Measurements from ENCODE around the gene PREPL. TPM values are rescaled to one million over a fixed set of nuclear protein-coding genes. Genes with fewer than 3 reads are reported as not detected.
A peak's percentile ranks its signal among the peaks of the same experiment; 100 is the strongest.
"Not testable (repeated sequence)": the region's sequence is repeated elsewhere in the genome, so short reads cannot be mapped to it uniquely, and the experiment has no call there.

Gene PREPL
- total RNA-seq: 73.6 TPM

GRCh38 chr2:44361330-44362206 lies at the start of gene PREPL, which contains the start of gene CAMKMT:
Gene PREPL (minus strand): TSS chr2:44361494. CDS start chr2:44346342, 15,152 bp downstream.
Gene CAMKMT (plus strand): TSS chr2:44361947.
- Histone ChIP-seq H3K9ac (ENCODE audit: low read depth in 1 of 3, low read length in 3 of 3) (peak within 1 kb of the TSS; percentile 89 to 93 (median 92)), H3K36me3 (ENCODE audit: control insufficient read depth in 3 of 3, insufficient read depth in 3 of 3, low read length in 3 of 3) (no peaks in the 10 kb centered on the region), H3K27me3 (ENCODE audit: control insufficient read depth in 3 of 3, insufficient read depth in 3 of 3, low read length in 3 of 3) (no peaks in the 10 kb centered on the region), H3K4me1 (ENCODE audit: control insufficient read depth in 3 of 3, insufficient read depth in 3 of 3, low read length in 3 of 3) (peaks cover 27 to 30% (median 27%) of the 10 kb centered on the region in 3 donors), H3K27ac (ENCODE audit: low read depth, low read length) (peak within 1 kb of the TSS; percentile 91), H3K9me3 (ENCODE audit: control insufficient read depth in 3 of 3, low read length in 3 of 3) (no peaks in the 10 kb centered on the region), H3K4me3 (ENCODE audit: low read length in 3 of 3) (peak within 1 kb of the TSS; percentile 91 to 99 (median 94))

GRCh38 chr2:44398243-44398897 lies 37.1 kb upstream of the PREPL start:
- peak overlapping the region in 1 of 3 donors; percentile 48 for H3K4me3 ChIP-seq (ENCODE audit: low read length in 3 of 3)
- H3K9ac ChIP-seq (ENCODE audit: low read depth in 1 of 3, low read length in 3 of 3): no peak overlapping the region
- no peaks in the 10 kb centered on the region for H3K27me3 ChIP-seq (ENCODE audit: control insufficient read depth in 3 of 3, insufficient read depth in 3 of 3, low read length in 3 of 3)
- no peaks in the 10 kb centered on the region for H3K9me3 ChIP-seq (ENCODE audit: control insufficient read depth in 3 of 3, low read length in 3 of 3)
- no peaks in the 10 kb centered on the region for H3K4me1 ChIP-seq (ENCODE audit: control insufficient read depth in 3 of 3, insufficient read depth in 3 of 3, low read length in 3 of 3)
- H3K36me3 ChIP-seq (ENCODE audit: control insufficient read depth in 3 of 3, insufficient read depth in 3 of 3, low read length in 3 of 3): no peaks in the 10 kb centered on the region
- no peak overlapping the region for H3K27ac ChIP-seq (ENCODE audit: low read depth, low read length)

GRCh38 chr2:44397447-44398175 lies 36.3 kb upstream of the PREPL start:
- H3K36me3 ChIP-seq (ENCODE audit: control insufficient read depth in 3 of 3, insufficient read depth in 3 of 3, low read length in 3 of 3): no peaks in the 10 kb centered on the region
- peak overlapping the region in 1 of 3 donors; percentile 48 for H3K4me3 ChIP-seq (ENCODE audit: low read length in 3 of 3)
- H3K4me1 ChIP-seq (ENCODE audit: control insufficient read depth in 3 of 3, insufficient read depth in 3 of 3, low read length in 3 of 3): no peaks in the 10 kb centered on the region
- no peak overlapping the region for H3K27ac ChIP-seq (ENCODE audit: low read depth, low read length)
- H3K9me3 ChIP-seq (ENCODE audit: control insufficient read depth in 3 of 3, low read length in 3 of 3): no peaks in the 10 kb centered on the region
- H3K27me3 ChIP-seq (ENCODE audit: control insufficient read depth in 3 of 3, insufficient read depth in 3 of 3, low read length in 3 of 3): no peaks in the 10 kb centered on the region
- no peak overlapping the region for H3K9ac ChIP-seq (ENCODE audit: low read depth in 1 of 3, low read length in 3 of 3)

- H3K9ac ChIP-seq (ENCODE audit: low read depth in 1 of 3, low read length in 3 of 3): no peak overlapping the region
- no peaks in the 10 kb centered on the region for H3K36me3 ChIP-seq (ENCODE audit: control insufficient read depth in 3 of 3, insufficient read depth in 3 of 3, low read length in 3 of 3)
- no peak overlapping the region for H3K4me3 ChIP-seq (ENCODE audit: low read length in 3 of 3)
- H3K9me3 ChIP-seq (ENCODE audit: control insufficient read depth in 3 of 3, low read length in 3 of 3): no peaks in the 10 kb centered on the region
- no peaks in the 10 kb centered on the region for H3K27me3 ChIP-seq (ENCODE audit: control insufficient read depth in 3 of 3, insufficient read depth in 3 of 3, low read length in 3 of 3)
- no peaks in the 10 kb centered on the region for H3K4me1 ChIP-seq (ENCODE audit: control insufficient read depth in 3 of 3, insufficient read depth in 3 of 3, low read length in 3 of 3)
- H3K27ac ChIP-seq (ENCODE audit: low read depth, low read length): no peak overlapping the region
Observed at GRCh38 chr2:44392338-44392943, 31.1 kb upstream of the PREPL start.

GRCh38 chr2:44389895-44390294 lies 28.6 kb upstream of the PREPL start:
- Histone ChIP-seq H3K36me3 (ENCODE audit: control insufficient read depth in 3 of 3, insufficient read depth in 3 of 3, low read length in 3 of 3) (no peaks in the 10 kb centered on the region), H3K4me3 (ENCODE audit: low read length in 3 of 3) (no peak overlapping the region), H3K4me1 (ENCODE audit: control insufficient read depth in 3 of 3, insufficient read depth in 3 of 3, low read length in 3 of 3) (no peaks in the 10 kb centered on the region), H3K27me3 (ENCODE audit: control insufficient read depth in 3 of 3, insufficient read depth in 3 of 3, low read length in 3 of 3) (no peaks in the 10 kb centered on the region), H3K9me3 (ENCODE audit: control insufficient read depth in 3 of 3, low read length in 3 of 3) (no peaks in the 10 kb centered on the region), H3K27ac (ENCODE audit: low read depth, low read length) (no peak overlapping the region), H3K9ac (ENCODE audit: low read depth in 1 of 3, low read length in 3 of 3) (no peak overlapping the region)

- Histone ChIP-seq H3K9ac (ENCODE audit: low read depth in 1 of 3, low read length in 3 of 3) (no peak overlapping the region), H3K27ac (ENCODE audit: low read depth, low read length) (no peak overlapping the region), H3K36me3 (ENCODE audit: control insufficient read depth in 3 of 3, insufficient read depth in 3 of 3, low read length in 3 of 3) (no peaks in the 10 kb centered on the region), H3K4me1 (ENCODE audit: control insufficient read depth in 3 of 3, insufficient read depth in 3 of 3, low read length in 3 of 3) (no peaks in the 10 kb centered on the region), H3K27me3 (ENCODE audit: control insufficient read depth in 3 of 3, insufficient read depth in 3 of 3, low read length in 3 of 3) (no peaks in the 10 kb centered on the region), H3K9me3 (ENCODE audit: control insufficient read depth in 3 of 3, low read length in 3 of 3) (no peaks in the 10 kb centered on the region), H3K4me3 (ENCODE audit: low read length in 3 of 3) (no peak overlapping the region)
Observed at GRCh38 chr2:44388877-44389276, 27.6 kb upstream of the PREPL start.

- not testable (repeated sequence) for H3K9me3 ChIP-seq (ENCODE audit: control insufficient read depth in 3 of 3, low read length in 3 of 3); H3K36me3 ChIP-seq (ENCODE audit: control insufficient read depth in 3 of 3, insufficient read depth in 3 of 3, low read length in 3 of 3); H3K27me3 ChIP-seq (ENCODE audit: control insufficient read depth in 3 of 3, insufficient read depth in 3 of 3, low read length in 3 of 3); H3K4me3 ChIP-seq (ENCODE audit: low read length in 3 of 3); H3K27ac ChIP-seq (ENCODE audit: low read depth, low read length); H3K4me1 ChIP-seq (ENCODE audit: control insufficient read depth in 3 of 3, insufficient read depth in 3 of 3, low read length in 3 of 3); H3K9ac ChIP-seq (ENCODE audit: low read depth in 1 of 3, low read length in 3 of 3)
Observed at GRCh38 chr2:44385226-44385625, 23.9 kb upstream of the PREPL start.

- Histone ChIP-seq H3K27ac (ENCODE audit: low read depth, low read length) (no peak overlapping the region), H3K36me3 (ENCODE audit: control insufficient read depth in 3 of 3, insufficient read depth in 3 of 3, low read length in 3 of 3) (peaks cover 0 to 2% (median 0%) of the 10 kb centered on the region in 3 donors), H3K9me3 (ENCODE audit: control insufficient read depth in 3 of 3, low read length in 3 of 3) (no peaks in the 10 kb centered on the region), H3K9ac (ENCODE audit: low read depth in 1 of 3, low read length in 3 of 3) (no peak overlapping the region), H3K4me3 (ENCODE audit: low read length in 3 of 3) (no peak overlapping the region), H3K27me3 (ENCODE audit: control insufficient read depth in 3 of 3, insufficient read depth in 3 of 3, low read length in 3 of 3) (no peaks in the 10 kb centered on the region), H3K4me1 (ENCODE audit: control insufficient read depth in 3 of 3, insufficient read depth in 3 of 3, low read length in 3 of 3) (no peaks in the 10 kb centered on the region)
Observed at GRCh38 chr2:44377486-44377885, 16.2 kb upstream of the PREPL start.

GRCh38 chr2:44372246-44372645 lies 11.0 kb upstream of the PREPL start:
- Histone ChIP-seq H3K36me3 (ENCODE audit: control insufficient read depth in 3 of 3, insufficient read depth in 3 of 3, low read length in 3 of 3) (peaks cover 0 to 2% (median 0%) of the 10 kb centered on the region in 3 donors), H3K9ac (ENCODE audit: low read depth in 1 of 3, low read length in 3 of 3) (no peak overlapping the region), H3K4me1 (ENCODE audit: control insufficient read depth in 3 of 3, insufficient read depth in 3 of 3, low read length in 3 of 3) (peaks cover 0 to 3% (median 0%) of the 10 kb centered on the region in 3 donors), H3K27me3 (ENCODE audit: control insufficient read depth in 3 of 3, insufficient read depth in 3 of 3, low read length in 3 of 3) (no peaks in the 10 kb centered on the region), H3K4me3 (ENCODE audit: low read length in 3 of 3) (no peak overlapping the region), H3K9me3 (ENCODE audit: control insufficient read depth in 3 of 3, low read length in 3 of 3) (peaks cover 0 to 2% (median 0%) of the 10 kb centered on the region in 3 donors), H3K27ac (ENCODE audit: low read depth, low read length) (no peak overlapping the region)

Measured in skeletal muscle tissue (tissue), 4 donors.